ENCODE measurements around the gene NCAN. TPM values are rescaled to one million over a fixed set of nuclear protein-coding genes. Genes with fewer than 3 reads are reported as not detected.
A peak's percentile ranks its signal among the peaks of the same experiment; 100 is the strongest.

NCAN gene
- polyA plus RNA-seq, 2 of the 4 experiments (the other 2 are of a cell fraction) = 0.03 to 0.05 TPM

DNA sequence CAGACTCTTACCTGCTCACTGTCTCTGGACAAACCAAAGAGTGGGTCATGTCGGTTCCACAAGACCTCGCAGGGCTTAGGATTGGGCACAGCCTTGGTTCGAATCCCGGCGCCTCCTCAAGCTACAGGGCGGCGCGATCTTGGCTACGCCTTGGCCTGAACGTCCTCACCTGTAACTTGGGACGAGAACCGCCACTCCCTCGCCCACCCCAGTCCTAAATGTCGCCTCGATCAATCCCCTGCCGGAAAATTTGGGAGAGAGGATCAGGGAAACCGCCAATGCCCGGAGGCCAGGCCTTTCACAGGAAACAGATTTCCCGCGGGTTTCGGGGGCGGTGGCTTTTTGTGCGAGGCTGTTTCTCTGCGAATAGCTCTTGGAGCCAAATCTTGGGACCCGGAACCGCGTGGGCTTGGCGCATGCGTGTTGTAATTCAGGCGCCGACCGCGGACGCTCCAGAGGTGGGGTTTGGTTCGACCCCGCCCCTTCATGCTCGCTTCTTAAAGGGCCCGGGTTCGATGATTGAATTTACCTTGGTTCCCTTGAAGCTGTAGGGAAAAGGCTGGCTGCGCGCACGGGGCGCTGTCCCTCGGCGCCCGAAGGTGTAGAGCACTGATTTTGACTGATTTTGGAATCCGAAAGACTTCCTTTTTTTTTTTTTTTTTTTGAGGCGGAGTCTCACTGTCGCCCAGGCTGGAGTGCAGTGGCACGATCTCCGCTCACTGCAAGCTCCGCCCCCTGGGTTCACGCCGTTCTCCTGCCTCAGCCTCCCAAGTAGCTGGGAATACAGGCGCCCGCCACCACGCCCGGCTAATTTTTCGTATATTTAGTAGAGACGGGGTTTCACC is 8.5 kb upstream of the NCAN start, which contains the start of gene NR2C2AP:
TSS of gene NR2C2AP (minus strand) at position 403 of the 845 bp plus-strand sequence. CDS start at position 49, 354 bp downstream.
- H3K4me3 ChIP-seq = peak within 1 kb of the TSS; percentile 84
- 0 out of 3 replicates have a peak, but pooled peaks cover 7% of the 10 kb centered on the region for H3K4me1 ChIP-seq
- ChIA-PET CTCF (interaction anchor here (0.6 to 2.5 kb wide), 5 partner anchors 14 to 143 kb away, joined by 3 to 9 read pairs (median 3); no protein-coding TSS in a partner anchor), POLR2A (interaction anchor here (0.5 to 1.2 kb wide), 4 partner anchors 11 to 220 kb away, joined by 3 to 19 read pairs (median 4); partner anchors contain the start of genes BORCS8 and RFXANK)
- ATAC-seq (peak; percentile 80 to 91), FAIRE-seq (no peak), DNase-seq (ENCODE audit: low read depth in 1 of 2, low spot score in 1 of 2) (peak; percentile 91 to 92)
- H3K9me3 ChIP-seq = no peaks in the 10 kb centered on the region
- H3K4me2 ChIP-seq = peak within 1 kb of the TSS; percentile 97
- peak within 1 kb of the TSS; percentile 88 for H3K27ac ChIP-seq
- 3% methylated on average over 37 of the region's 60 CpGs for WGBS (ENCODE audit: missing lambda C conversion rate)
- 0 out of 3 replicates have a peak, but pooled peaks have one; percentile 36 for TF ChIP-seq BCL3 (IDR thresholded peaks at IDR 0.05)
- peak; percentile 84; the same call in 1 of the 2 replicates for TF ChIP-seq MAX (IDR thresholded peaks at IDR 0.05)
- TF ChIP-seq TP53 (CRISPR knock-in tag; IDR thresholded peaks at IDR 0.05) = no peak
- TF ChIP-seq POLR2A (IDR thresholded peaks at IDR 0.05; ENCODE audit: low read length) = peak; percentile 13; the same call in 1 of the 2 replicates
- TF ChIP-seq HOXA7 (CRISPR knock-in tag; IDR thresholded peaks at IDR 0.05) = no peak
- no peak for TF ChIP-seq HOXB13 (CRISPR knock-in tag; IDR thresholded peaks at IDR 0.05; ENCODE audit: low read depth)
- TF ChIP-seq EP300 (IDR thresholded peaks at IDR 0.05) = no peak
- TF ChIP-seq CBX2 (IDR thresholded peaks at IDR 0.05; ENCODE audit: borderline replicate concordance, low read depth) = no peak
- no peak for TF ChIP-seq FOXS1 (CRISPR knock-in tag; IDR thresholded peaks at IDR 0.05)
- no peak for TF ChIP-seq CEBPB (IDR thresholded peaks at IDR 0.05)
- TF ChIP-seq HEYL (CRISPR knock-in tag; IDR thresholded peaks at IDR 0.05) = no peak
- TF ChIP-seq NR3C1 (IDR thresholded peaks at IDR 0.05) = no peak
- TF ChIP-seq EHF (CRISPR knock-in tag; IDR thresholded peaks at IDR 0.05) = no peak
- peak; percentile 87 for TF ChIP-seq E2F6 (IDR thresholded peaks at IDR 0.05; ENCODE audit: borderline replicate concordance, low read depth)
- peak in 1 of 2 experiments; percentile 33; a peak in 1 of 5 replicates for TF ChIP-seq JUN (IDR thresholded peaks at IDR 0.05)
- TF ChIP-seq SMC3 (IDR thresholded peaks at IDR 0.05) = no peak
- TF ChIP-seq ELK1 (IDR thresholded peaks at IDR 0.05; ENCODE audit: low read depth, low read length) = no peak
- TF ChIP-seq PHF8 (IDR thresholded peaks at IDR 0.05; ENCODE audit: borderline replicate concordance, low read depth) = 0 out of 2 replicates have a peak, but pooled peaks have one; percentile 5
- TF ChIP-seq, protein P1, sequence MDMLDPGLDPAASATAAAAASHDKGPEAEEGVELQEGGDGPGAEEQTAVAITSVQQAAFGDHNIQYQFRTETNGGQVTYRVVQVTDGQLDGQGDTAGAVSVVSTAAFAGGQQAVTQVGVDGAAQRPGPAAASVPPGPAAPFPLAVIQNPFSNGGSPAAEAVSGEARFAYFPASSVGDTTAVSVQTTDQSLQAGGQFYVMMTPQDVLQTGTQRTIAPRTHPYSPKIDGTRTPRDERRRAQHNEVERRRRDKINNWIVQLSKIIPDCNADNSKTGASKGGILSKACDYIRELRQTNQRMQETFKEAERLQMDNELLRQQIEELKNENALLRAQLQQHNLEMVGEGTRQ (IDR thresholded peaks at IDR 0.05) = no peak

GRCh38 chr19:19204181-19204580 is 7.6 kb upstream of the NCAN start:
- no peak for DNase-seq (ENCODE audit: low read depth in 1 of 2, low spot score in 1 of 2)
- Histone ChIP-seq H3K4me1 (0 out of 3 replicates have a peak, but pooled peaks cover 7% of the 10 kb centered on the region), H3K27ac (no peak overlapping the region), H3K4me3 (no peak overlapping the region), H3K9me3 (no peaks in the 10 kb centered on the region), H3K4me2 (no peak overlapping the region)
- POLR2A ChIA-PET = interaction anchor here (0.6 kb wide), 1 partner anchor 221 kb away, joined by 3 read pairs; no protein-coding TSS in a partner anchor
- no peak for FAIRE-seq
- 65% methylated on average over 13 of the region's 13 CpGs for WGBS (ENCODE audit: missing lambda C conversion rate)
- no peak for ATAC-seq
- CTCF ChIA-PET = no interaction called here
- TF ChIP-seq HOXB13 (CRISPR knock-in tag; IDR thresholded peaks at IDR 0.05; ENCODE audit: low read depth) (no peak), ZC3H11A (IDR thresholded peaks at IDR 0.05) (no peak), SMC3 (IDR thresholded peaks at IDR 0.05) (no peak), NFE2L2 (conservative IDR thresholded peaks at IDR 0.05; ENCODE audit: low read length) (no peak), HES2 (IDR thresholded peaks at IDR 0.05) (no peak), NR3C1 (IDR thresholded peaks at IDR 0.05) (no peak), RAD21 (conservative IDR thresholded peaks at IDR 0.05 in 1 of 2, IDR thresholded peaks at IDR 0.05 in 1 of 2) (no peak), SREBF2 (IDR thresholded peaks at IDR 0.05) (no peak), BHLHE40 (IDR thresholded peaks at IDR 0.05; ENCODE audit: low read depth, low read length) (no peak), POLR2AphosphoS2 (conservative IDR thresholded peaks at IDR 0.05; ENCODE audit: low read length) (no peak), CBX2 (IDR thresholded peaks at IDR 0.05; ENCODE audit: borderline replicate concordance, low read depth) (no peak), JUN (IDR thresholded peaks at IDR 0.05) (no peak)
- TF ChIP-seq, protein P1 (IDR thresholded peaks at IDR 0.05) = no peak
- TF ChIP-seq, protein P2, sequence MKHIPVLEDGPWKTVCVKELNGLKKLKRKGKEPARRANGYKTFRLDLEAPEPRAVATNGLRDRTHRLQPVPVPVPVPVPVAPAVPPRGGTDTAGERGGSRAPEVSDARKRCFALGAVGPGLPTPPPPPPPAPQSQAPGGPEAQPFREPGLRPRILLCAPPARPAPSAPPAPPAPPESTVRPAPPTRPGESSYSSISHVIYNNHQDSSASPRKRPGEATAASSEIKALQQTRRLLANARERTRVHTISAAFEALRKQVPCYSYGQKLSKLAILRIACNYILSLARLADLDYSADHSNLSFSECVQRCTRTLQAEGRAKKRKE (CRISPR knock-in tag; IDR thresholded peaks at IDR 0.05; ENCODE audit: low read depth) = no peak
